ENCODE measurements around the gene PPA1.

The PPA1 gene

DNA sequence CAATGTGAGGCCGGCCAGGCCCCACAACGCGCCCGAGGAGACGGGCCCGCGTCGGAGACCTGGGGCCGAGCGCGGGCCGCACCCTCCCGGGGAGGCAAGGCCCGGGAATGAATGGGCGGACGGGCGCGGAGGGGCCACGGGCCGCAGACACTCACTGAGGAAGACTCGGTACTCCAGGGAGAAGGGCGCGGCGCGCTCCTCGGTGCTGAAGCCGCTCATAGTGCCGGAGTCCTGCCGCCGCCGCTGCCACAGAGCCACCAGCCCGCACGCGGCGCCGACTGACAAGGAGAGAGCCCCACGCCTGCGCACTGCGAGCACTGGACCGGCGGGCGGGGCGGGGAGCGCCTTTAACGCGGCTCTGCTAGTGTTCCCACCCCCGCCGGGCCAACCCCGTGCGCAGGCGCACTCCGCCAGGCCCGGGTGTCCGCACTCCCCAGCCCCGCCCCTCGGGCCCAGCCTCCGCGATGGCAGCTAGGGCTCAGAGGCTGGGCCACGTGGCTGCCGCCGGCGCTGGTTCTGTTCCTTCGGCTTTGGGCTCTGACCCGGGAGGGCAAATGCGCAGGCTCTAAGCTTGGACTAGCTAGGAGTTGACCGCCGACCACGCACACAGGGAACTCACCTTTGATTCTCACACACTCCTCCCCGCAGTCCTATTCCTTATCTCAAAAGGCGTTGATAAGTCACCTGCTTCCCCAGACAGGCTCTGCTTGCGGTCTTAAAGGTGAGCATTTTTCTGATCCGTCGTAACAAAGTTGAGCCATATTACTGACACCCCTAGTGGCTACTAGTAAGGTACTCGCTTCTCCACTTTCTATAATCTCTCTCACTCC is at the start of gene PPA1:
PPA1 (minus strand) TSS at position 321 of the 830 bp plus-strand sequence; CDS start at position 219, 102 bp downstream.
- Histone ChIP-seq H3K9me2 (replicated peaks; ENCODE audit: low read depth, low read length) (no peaks in the 10 kb centered on the region), H2AFZ (ENCODE audit: low read length) (peak within 1 kb of the TSS; percentile 100), H3F3A (ENCODE audit: low read depth) (no peaks in the 10 kb centered on the region), H3K9me3 (ENCODE audit: insufficient read depth, low read depth, low read length) (no peaks in the 10 kb centered on the region), H3K4me1 (ENCODE audit: insufficient read depth, low read length, poor library complexity, severe bottlenecking) (peaks cover 36% of the 10 kb centered on the region), H3K4me2 (ENCODE audit: low read depth, low read length, poor library complexity, severe bottlenecking) (peak within 1 kb of the TSS; percentile 98), H4K20me1 (ENCODE audit: insufficient read depth, low read length, poor library complexity, severe bottlenecking) (peaks cover 29% of the 10 kb centered on the region), H3K27me3 (ENCODE audit: insufficient read depth, low read length, poor library complexity, severe bottlenecking) (no peaks in the 10 kb centered on the region), H3K79me2 (ENCODE audit: insufficient read depth, low read length) (peaks cover 44% of the 10 kb centered on the region), H3K4me3 (ENCODE audit: low read length, poor library complexity, severe bottlenecking) (peak within 1 kb of the TSS; percentile 96), H3K9ac (ENCODE audit: low read depth, low read length, poor library complexity, severe bottlenecking) (peak within 1 kb of the TSS; percentile 88), H3K36me3 (ENCODE audit: insufficient read depth, low read length) (peaks cover 3% of the 10 kb centered on the region; the same call in 1 of the 2 replicates)
- TF ChIP-seq, protein P1, sequence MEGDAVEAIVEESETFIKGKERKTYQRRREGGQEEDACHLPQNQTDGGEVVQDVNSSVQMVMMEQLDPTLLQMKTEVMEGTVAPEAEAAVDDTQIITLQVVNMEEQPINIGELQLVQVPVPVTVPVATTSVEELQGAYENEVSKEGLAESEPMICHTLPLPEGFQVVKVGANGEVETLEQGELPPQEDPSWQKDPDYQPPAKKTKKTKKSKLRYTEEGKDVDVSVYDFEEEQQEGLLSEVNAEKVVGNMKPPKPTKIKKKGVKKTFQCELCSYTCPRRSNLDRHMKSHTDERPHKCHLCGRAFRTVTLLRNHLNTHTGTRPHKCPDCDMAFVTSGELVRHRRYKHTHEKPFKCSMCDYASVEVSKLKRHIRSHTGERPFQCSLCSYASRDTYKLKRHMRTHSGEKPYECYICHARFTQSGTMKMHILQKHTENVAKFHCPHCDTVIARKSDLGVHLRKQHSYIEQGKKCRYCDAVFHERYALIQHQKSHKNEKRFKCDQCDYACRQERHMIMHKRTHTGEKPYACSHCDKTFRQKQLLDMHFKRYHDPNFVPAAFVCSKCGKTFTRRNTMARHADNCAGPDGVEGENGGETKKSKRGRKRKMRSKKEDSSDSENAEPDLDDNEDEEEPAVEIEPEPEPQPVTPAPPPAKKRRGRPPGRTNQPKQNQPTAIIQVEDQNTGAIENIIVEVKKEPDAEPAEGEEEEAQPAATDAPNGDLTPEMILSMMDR (conservative IDR thresholded peaks at IDR 0.05; ENCODE audit: low read length), result peak; percentile 42
- TF ChIP-seq EZH2phosphoT487 (IDR thresholded peaks at IDR 0.05; ENCODE audit: borderline replicate concordance), result no peak

DNA sequence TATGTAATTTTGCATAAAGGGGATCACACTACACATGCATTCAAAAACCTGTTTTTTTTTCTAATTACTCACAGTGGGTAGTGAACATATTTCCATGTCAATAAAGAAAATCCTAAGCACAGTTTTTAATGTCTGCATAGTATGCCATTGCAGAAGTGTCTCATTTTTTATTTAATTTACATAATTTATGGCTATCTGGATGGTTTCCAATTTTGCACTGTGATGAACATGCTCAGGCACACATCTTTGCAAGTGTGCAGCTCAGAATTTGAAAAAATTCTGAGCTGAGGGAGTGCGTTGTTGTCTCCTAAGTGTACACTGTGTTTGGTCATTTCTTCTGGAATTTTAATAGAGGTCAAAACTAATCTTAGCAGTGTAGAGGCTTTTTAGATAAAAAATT is 48.4 kb upstream of the PPA1 start:
- no peaks in the 10 kb centered on the region for H4K20me1 ChIP-seq (ENCODE audit: insufficient read depth, low read length, poor library complexity, severe bottlenecking)
- TF ChIP-seq EZH2phosphoT487 (IDR thresholded peaks at IDR 0.05; ENCODE audit: borderline replicate concordance), result no peak
- TF ChIP-seq, protein P1 (conservative IDR thresholded peaks at IDR 0.05; ENCODE audit: low read length), result no peak
- no peaks in the 10 kb centered on the region for H3K9me3 ChIP-seq (ENCODE audit: insufficient read depth, low read depth, low read length)
- H3K79me2 ChIP-seq (ENCODE audit: insufficient read depth, low read length), result no peaks in the 10 kb centered on the region
- no peaks in the 10 kb centered on the region for H3F3A ChIP-seq (ENCODE audit: low read depth)
- no peaks in the 10 kb centered on the region for H3K9me2 ChIP-seq (replicated peaks; ENCODE audit: low read depth, low read length)
- H3K36me3 ChIP-seq (ENCODE audit: insufficient read depth, low read length), result no peaks in the 10 kb centered on the region
- H3K4me1 ChIP-seq (ENCODE audit: insufficient read depth, low read length, poor library complexity, severe bottlenecking), result no peaks in the 10 kb centered on the region
- H3K27me3 ChIP-seq (ENCODE audit: insufficient read depth, low read length, poor library complexity, severe bottlenecking), result no peaks in the 10 kb centered on the region
- H3K4me3 ChIP-seq (ENCODE audit: low read length, poor library complexity, severe bottlenecking), result no peak overlapping the region
- H2AFZ ChIP-seq (ENCODE audit: low read length), result no peak overlapping the region
- no peak overlapping the region for H3K4me2 ChIP-seq (ENCODE audit: low read depth, low read length, poor library complexity, severe bottlenecking)
- H3K9ac ChIP-seq (ENCODE audit: low read depth, low read length, poor library complexity, severe bottlenecking), result no peak overlapping the region

- no peak overlapping the region for H3K9ac ChIP-seq (ENCODE audit: low read depth, low read length, poor library complexity, severe bottlenecking)
- H3K27me3 ChIP-seq (ENCODE audit: insufficient read depth, low read length, poor library complexity, severe bottlenecking), result no peaks in the 10 kb centered on the region
- no peaks in the 10 kb centered on the region for H3F3A ChIP-seq (ENCODE audit: low read depth)
- H3K9me3 ChIP-seq (ENCODE audit: insufficient read depth, low read depth, low read length), result no peaks in the 10 kb centered on the region
- H4K20me1 ChIP-seq (ENCODE audit: insufficient read depth, low read length, poor library complexity, severe bottlenecking), result no peaks in the 10 kb centered on the region
- TF ChIP-seq EZH2phosphoT487 (IDR thresholded peaks at IDR 0.05; ENCODE audit: borderline replicate concordance), result no peak
- TF ChIP-seq, protein P1 (conservative IDR thresholded peaks at IDR 0.05; ENCODE audit: low read length), result no peak
- no peak overlapping the region for H2AFZ ChIP-seq (ENCODE audit: low read length)
- no peak overlapping the region for H3K4me3 ChIP-seq (ENCODE audit: low read length, poor library complexity, severe bottlenecking)
- H3K4me1 ChIP-seq (ENCODE audit: insufficient read depth, low read length, poor library complexity, severe bottlenecking), result no peaks in the 10 kb centered on the region
- no peak overlapping the region for H3K4me2 ChIP-seq (ENCODE audit: low read depth, low read length, poor library complexity, severe bottlenecking)
- no peaks in the 10 kb centered on the region for H3K79me2 ChIP-seq (ENCODE audit: insufficient read depth, low read length)
- H3K9me2 ChIP-seq (replicated peaks; ENCODE audit: low read depth, low read length), result no peaks in the 10 kb centered on the region
- no peaks in the 10 kb centered on the region for H3K36me3 ChIP-seq (ENCODE audit: insufficient read depth, low read length)
These were observed 46.9 kb upstream of the PPA1 start for GRCh38 chr10:70280099-70280498.
